Fibroblast of mammary gland (primary cell): Measurements from ENCODE around the gene BBX.

Experiments
- DNase-seq: peaks from one replicate; pipeline ENCODE4 v3.0.0-alpha.2; 2010; ENCODE audit warnings: low read depth
- H3K4me3 ChIP-seq: 2 replicates; pipeline ENCODE4 v1.5.1; 2011; ENCODE audit warnings: low read depth, mild to moderate bottlenecking, low read length, moderate library complexity; ENCODE audit not compliant: control insufficient read depth
- CTCF ChIP-seq: conservative IDR thresholded peaks from 2 replicates; pipeline ENCODE4 v1.5.1; 2011; ENCODE audit warnings: low read depth, low read length, inconsistent platforms; ENCODE audit not compliant: control insufficient read depth, insufficient read depth

BBX gene

GRCh38 chr3:107757140-107757539, 234.4 kb downstream of the BBX start:
- TF ChIP-seq CTCF, result no peak
- no peak for DNase-seq

GRCh38 chr3:107760144-107760543, 237.4 kb downstream of the BBX start:
- TF ChIP-seq CTCF, result no peak
- DNase-seq, result no peak
- H3K4me3 ChIP-seq, result no peak overlapping the region

More at GRCh38 chr3:107757140-107757539, 234.4 kb downstream of the BBX start:
- H3K4me3 ChIP-seq, result no peak overlapping the region

GRCh38 chr3:107761391-107761790, 238.6 kb downstream of the BBX start:
- H3K4me3 ChIP-seq, result no peak overlapping the region
- no peak for TF ChIP-seq CTCF
- DNase-seq, result no peak

- H3K4me3 ChIP-seq, result no peak overlapping the region
- no peak for TF ChIP-seq CTCF
- DNase-seq, result no peak
Measured at GRCh38 chr3:107765524-107765923, 242.8 kb downstream of the BBX start.

GRCh38 chr3:107767897-107768605, 245.3 kb downstream of the BBX start:
- TF ChIP-seq CTCF, result no peak
- H3K4me3 ChIP-seq, result no peak overlapping the region
- DNase-seq, result no peak

- no peak for TF ChIP-seq CTCF
- H3K4me3 ChIP-seq, result no peak overlapping the region
- DNase-seq, result no peak
Measured at GRCh38 chr3:107769882-107770281, 247.1 kb downstream of the BBX start.
